ENCODE measurements around the gene SLC25A52.
A peak's percentile ranks its signal among the peaks of the same experiment; 100 is the strongest.
"Not testable (repeated sequence)": the region's sequence is repeated elsewhere in the genome, so short reads cannot be mapped to it uniquely, and the experiment has no call there.

SLC25A52 gene, protein sequence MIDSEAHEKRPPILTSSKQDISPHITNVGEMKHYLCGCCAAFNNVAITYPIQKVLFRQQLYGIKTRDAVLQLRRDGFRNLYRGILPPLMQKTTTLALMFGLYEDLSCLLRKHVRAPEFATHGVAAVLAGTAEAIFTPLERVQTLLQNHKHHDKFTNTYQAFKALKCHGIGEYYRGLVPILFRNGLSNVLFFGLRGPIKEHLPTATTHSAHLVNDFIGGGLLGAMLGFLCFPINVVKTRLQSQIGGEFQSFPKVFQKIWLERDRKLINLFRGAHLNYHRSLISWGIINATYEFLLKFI

GRCh38 chr18:31760695-31761094, at the start of gene SLC25A52:
SLC25A52 (minus strand) TSS chr18:31760880; CDS start chr18:31760661, 219 bp downstream.
- DNase-seq: no peak

DNA sequence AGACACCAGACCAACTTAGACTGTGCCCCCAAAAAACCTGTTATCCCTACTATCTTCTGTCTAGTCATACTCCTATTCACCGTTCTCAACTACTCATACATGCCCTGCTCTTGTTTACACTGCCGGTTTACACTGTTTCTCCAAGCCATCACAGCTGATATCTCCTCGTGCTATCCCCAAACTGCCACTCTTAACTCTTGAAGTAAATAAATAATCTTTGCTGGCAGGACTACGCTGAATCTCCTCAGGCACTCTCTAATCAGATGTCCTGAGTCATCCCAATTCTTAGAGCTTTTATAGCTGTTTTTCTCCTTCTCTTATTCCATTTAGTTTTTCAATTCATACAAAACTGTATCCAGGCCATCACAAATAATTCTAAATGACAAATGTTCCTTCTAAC, 48.4 kb upstream of the SLC25A52 start:
- DNase-seq: not testable (repeated sequence)

- no peak for DNase-seq
These were observed 40.4 kb upstream of the SLC25A52 start for GRCh38 chr18:31801078-31801477.

GRCh38 chr18:31799257-31799656, 38.6 kb upstream of the SLC25A52 start:
- DNase-seq: not testable (repeated sequence)

DNA sequence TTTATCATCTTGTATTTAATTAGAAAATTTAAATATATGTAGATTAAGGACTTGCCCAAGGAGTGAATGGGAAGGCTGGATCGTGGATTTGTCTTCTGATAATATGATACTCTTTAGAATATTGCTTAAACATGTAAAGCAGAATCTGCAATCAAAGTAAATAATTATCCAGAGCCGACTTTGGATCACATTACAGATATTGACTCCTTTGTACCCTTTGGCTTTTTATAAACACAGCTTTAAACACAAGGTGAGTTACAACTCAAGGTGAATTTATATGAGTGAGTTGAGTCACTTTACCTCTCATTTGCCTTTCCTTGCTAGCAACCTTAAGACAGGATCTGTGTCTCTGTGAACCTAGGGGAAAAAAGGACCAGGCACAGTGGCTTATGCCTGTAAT, 37.7 kb upstream of the SLC25A52 start:
- DNase-seq: no peak

DNA sequence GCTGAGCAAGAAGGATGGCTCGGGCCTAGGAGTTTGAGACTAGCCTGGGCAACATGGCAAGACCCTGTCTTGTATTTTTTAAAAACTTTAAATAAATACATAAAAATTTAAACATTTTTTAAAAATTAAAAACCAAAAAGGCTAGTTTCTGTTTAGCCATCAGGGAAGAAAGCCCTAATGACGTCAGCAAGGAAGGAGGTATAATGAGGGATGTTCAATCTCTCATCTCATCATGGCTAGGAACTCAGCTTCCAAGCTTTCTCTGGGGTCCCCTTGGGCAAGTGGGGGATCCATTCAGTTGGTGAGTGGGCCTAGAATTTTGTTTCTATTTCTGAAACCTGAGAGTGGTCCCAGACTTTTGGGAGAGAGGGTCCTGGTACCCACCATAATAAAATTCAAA, 35.1 kb upstream of the SLC25A52 start:
- DNase-seq: no peak

DNA sequence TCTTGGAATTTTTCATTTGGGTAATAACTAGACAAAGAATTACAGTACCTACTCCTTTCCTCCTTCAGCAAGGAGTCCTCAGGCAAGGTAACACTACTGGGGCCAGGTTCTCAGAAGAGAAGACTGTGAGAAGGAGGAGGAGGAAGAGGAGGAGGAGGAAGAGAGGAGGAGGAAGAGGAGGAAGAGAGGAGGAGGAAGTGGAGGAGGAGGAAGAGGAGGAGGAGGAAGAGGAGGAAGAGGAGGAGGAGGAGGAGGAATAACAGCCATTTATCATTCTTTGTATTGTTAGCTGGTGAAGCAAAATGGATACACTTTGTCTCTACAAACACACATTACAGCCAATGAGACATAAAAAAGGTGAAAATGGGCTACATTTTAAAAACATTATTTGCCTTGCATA, 32.9 kb upstream of the SLC25A52 start:
- no peak for DNase-seq

DNA sequence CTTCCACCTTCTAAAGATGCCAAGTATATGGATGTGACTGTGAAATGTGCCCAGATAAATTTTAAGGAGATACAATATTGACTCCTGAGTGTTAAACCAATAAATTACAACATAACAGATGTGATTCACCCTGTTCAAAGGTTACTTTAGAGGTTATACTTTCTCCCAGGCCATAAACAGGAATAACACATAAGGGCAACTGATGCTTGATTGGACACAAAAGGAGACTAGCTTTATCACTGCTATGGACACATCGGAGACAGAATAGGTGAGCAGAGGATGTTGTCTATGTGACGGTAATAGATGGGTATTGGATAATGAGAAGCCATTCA, 31.9 kb upstream of the SLC25A52 start:
- no peak for DNase-seq

DNA sequence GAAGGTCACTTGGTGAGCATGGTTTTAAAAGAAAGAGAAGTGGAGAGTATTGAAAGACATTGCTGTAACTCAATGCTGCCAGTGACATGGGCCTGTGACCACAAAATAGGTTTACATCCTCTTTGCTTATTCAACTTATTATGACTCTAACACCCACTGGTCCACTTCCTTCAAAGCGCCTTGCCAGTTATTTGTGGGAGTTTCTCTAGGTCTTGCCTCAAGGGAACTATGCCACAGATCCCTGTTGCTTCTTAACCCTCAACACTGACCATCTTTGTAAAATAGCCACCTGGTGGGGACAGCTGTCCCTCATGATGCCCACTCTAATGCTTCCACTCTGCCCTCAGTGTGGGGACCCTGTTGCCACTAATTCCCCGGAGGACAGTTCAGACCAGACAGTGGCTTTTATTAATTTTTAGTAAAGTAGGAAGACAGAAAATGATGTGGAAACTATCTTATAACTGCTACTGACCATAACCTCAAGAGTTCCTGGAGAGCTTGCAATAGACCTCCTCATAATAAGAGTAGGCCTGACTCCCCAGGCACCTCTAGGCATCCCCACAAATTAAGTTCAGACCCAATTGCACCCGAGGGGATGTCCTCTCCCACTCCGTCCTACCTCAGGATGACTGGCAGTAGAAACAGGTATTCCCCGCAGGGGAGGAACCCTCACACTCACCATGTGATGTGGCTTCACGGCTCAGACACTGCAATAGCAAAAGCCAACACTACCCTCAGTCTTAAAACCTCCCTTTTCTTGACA, 31.3 kb upstream of the SLC25A52 start:
- no peak for DNase-seq

- no peak for DNase-seq
These were observed 28.7 kb upstream of the SLC25A52 start for GRCh38 chr18:31789409-31789808.

DNA sequence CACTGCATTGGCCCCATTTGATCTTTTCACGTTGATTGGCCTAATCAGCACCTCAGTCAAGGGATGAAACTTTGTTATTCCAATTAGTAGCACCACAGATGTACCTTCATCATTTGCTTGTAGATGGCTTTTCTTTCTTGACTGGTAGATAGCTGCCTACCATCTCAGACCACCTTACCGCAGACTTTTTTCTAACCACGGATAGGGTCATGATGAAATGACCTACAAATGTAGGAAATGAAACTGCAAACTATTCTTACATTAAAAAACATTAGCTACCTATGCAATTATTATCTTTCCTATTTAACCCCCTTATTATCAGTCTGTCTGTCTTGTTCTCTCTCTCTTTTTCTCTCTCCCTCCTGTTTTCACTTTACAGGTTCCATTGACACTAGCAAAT, 22.4 kb upstream of the SLC25A52 start:
- DNase-seq: no peak

GRCh38 chr18:31778391-31778950, 17.8 kb upstream of the SLC25A52 start:
- DNase-seq: no peak

GRCh38 chr18:31776093-31776492, 15.4 kb upstream of the SLC25A52 start:
- no peak for DNase-seq

- DNase-seq: no peak
These were observed 14.3 kb upstream of the SLC25A52 start for GRCh38 chr18:31774962-31775361.

- no peak for DNase-seq
These were observed 13.8 kb upstream of the SLC25A52 start for GRCh38 chr18:31774477-31774785.

DNA sequence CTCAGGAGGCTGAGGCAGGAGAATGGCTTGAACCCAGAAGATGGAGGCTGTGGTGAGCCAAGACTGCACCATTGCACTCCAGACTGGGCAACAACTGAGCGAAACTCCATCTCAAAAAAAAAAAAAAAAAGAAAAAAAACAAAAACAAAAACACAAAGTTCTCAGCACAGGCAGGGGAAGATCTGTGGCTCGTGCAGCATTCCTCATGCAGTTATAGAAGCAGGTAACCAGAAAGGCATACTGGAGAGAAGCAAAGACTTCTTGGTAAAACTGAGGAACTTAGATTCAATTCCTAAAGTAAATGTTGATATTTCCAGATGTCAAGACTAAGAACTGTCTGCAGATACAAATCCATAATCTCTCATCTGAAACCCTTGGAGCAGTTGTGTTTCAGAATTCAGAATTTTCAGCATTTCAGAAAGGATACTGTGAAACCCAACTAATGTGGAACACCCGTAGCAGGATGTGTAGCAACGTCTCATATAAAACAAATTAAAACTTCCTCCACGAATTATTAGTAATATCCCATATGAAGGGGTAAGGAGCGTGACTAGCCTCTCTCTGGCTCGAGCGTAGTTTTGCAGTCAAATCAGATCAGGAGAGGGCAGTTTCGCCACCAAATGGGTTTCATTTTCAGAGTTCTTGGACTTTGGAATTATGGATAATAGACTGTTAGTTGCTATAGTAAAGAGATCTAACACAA, 13.2 kb upstream of the SLC25A52 start:
- DNase-seq: no peak

GRCh38 chr18:31772699-31773098, 12.0 kb upstream of the SLC25A52 start:
- no peak for DNase-seq

- DNase-seq: no peak
These were observed 10.4 kb downstream of the SLC25A52 start for GRCh38 chr18:31750273-31750672.

DNA sequence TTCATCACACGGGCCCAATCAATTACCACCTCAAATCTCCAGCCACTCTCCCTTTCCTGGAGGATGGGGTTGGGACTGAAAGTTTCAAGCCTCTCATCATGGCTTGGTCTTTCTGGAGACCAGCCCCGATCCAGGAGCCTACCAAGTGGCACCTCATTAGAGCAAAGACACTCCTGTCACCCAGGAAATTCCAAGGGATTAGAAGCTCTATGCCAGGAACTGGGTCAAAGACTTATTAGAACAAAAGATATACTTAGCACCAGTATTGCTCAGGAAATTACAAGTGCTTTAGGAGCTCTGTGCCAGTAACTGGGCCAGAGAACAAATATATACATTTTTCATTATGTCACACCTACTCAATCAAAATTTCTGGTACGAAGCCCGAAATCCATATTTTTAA, 14.3 kb downstream of the SLC25A52 start:
- DNase-seq: no peak

DNA sequence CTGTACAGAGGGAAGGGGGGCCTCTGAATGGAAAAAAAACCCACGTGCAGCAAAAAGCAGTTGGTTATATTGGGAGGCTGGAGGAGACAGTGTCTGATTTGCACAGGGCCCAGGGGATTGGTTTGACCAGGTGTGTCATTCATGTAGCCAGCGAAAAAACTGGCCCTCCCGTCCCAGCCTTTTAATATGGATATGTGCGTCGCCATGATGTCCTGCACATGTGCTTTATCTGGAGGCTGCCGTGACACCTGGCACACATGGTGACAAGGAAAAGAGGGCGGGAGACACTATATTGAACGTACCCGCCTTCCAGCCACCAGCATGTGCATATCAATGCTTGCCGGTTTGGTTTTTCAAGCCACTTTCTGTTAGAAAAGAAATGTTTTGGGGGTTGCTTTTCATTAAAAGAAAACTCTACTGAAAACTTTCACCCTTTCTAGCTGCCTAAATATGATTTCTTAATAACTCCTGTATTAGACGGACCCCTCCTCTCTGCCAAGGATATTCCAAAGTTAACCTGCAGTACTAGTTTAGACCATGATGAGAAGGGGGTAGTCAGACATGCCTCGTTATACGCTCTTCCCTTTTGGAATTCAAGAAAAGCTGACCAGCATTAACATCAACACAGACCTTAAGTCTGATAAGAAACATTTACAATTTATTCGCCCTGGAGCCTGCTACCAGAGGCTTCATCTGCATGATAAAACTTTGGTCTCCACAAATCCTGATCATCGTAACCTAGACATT, 16.2 kb downstream of the SLC25A52 start:
- no peak for DNase-seq

GRCh38 chr18:31743600-31743999, 17.1 kb downstream of the SLC25A52 start:
- DNase-seq: not testable (repeated sequence)

GRCh38 chr18:31741097-31741735, 19.5 kb downstream of the SLC25A52 start:
- DNase-seq: peak; percentile 58

DNA sequence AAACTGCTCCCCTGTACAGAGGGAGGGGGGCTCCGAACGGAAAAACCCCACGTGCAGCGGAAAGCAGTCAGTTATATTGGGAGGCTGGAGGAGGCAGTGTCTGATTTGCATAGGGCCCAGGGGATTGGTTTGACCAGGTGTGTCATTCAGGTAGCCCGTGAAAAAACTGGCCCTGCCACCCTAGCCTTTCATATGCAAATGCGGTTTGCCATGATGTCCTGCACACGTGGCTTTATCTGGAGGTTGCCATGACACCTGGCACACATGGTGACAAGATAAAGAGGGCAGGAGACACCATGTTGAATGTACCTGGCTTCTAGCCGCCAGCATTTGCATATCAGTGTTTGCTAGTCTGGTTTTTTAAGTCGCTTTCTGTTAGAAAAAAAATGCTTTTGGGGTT, 20.5 kb downstream of the SLC25A52 start:
- no peak for DNase-seq

All from CD4-positive, alpha-beta T cell treated with Interleukin-10 for 1 hour (primary cell).